Fibroblast of peridontal ligament (primary cell): ENCODE data around the gene CYP3A4.
"Not testable (repeated sequence)": the region's sequence is repeated elsewhere in the genome, so short reads cannot be mapped to it uniquely, and the experiment has no call there.

Source experiments
- DNase-seq: peaks from one replicate; pipeline ENCODE4 v3.0.0-alpha.2; 2010; ENCODE audit errors: extremely low read depth

Gene CYP3A4

DNA sequence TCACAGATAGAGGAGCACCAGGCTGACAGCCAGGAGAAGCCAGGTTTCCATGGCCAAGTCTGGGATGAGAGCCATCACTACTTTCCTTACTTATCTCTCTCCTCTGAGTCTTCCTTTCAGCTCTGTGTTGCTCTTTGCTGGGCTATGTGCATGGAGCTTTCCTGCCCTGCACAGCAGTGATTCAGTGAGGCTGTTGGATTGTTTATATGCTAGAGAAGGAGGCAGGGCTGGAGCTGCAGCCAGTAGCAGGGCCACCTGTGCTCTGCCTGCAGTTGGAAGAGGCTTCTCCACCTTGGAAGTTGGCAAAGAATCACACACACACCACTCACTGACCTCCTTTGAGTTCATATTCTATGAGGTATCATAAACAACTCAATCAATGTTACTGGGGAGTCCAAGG is at the start of gene CYP3A4:
CYP3A4 (minus strand) TSS at position 178 of the 400 bp plus-strand sequence; CDS start at position 75, 103 bp downstream.
- DNase-seq, result no peak

DNA sequence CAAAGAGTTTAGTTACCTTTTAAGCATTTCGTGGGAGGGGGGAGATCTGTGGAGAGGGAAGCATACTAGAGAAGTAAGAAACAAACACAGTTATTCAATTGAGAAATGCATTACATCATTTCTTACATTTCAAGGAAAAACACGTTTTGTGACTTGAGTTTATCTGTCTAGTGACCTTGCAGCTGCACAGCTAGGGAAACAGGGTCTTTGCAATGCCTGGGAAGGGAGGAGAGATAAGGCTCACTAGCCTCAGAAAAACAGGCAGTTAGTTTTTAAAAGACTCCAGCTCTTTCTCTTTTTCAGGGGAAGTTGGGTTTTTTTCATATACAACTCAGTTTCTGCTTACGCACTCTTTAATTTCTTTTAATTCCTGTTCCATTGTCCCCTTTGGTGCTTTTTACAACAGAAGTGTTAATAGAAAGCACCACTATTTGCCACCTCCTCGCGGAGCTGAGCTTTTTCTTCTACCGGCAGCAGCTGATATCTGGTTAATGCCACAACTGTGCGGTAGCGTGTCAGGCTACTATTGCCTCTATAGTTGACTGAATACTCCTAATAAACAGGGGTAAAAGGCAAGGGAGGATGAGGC is 49.4 kb upstream of the CYP3A4 start:
- DNase-seq, result no peak

DNA sequence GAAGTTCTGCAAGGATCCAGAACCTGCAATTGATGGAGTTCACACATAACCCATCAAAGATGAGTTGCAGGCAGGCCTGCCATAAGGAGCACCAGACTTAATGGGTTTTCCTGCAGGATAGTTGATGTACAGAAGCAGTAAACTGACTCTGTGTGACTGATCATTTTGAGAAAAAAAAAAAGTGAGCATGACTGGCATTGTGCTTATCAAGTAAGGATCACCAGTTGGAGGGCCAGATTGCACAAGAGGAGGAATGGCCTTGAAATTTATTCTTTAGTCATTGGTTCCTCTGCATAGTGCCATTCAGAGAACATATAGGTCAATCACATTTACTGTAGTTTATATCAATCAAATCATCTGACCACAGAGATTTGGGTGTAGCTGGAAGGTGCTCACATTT is 47.6 kb upstream of the CYP3A4 start:
- no peak for DNase-seq

DNA sequence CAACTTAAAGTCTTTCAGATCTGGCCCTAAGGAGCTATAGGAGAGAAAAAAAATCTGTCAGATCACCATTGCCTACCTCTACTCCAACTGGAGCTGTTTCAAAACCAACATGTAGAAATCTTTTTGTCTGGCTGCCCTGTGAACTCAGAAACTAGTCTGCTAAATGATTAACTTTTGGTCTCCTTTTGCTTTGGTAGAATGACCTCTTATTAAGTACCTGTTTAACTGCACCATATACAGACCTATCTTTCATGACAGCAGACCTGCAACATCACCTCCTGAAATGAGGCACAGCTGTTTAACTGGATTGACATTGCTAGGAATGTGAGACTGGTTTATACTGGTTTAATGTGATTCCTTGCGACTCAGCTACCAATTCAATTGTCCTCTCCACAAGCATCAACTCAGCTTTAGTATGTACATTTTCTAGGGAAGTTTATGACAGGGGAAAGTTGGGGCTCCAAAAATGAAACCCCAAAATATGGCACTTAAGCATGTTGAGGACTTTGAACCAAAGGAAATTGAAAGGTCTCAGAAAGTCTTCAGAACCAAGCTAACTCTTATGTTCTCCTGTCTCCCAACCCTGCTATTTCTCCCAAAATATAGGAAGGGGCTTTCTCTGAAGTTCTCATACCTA is 45.7 kb upstream of the CYP3A4 start:
- no peak for DNase-seq

DNA sequence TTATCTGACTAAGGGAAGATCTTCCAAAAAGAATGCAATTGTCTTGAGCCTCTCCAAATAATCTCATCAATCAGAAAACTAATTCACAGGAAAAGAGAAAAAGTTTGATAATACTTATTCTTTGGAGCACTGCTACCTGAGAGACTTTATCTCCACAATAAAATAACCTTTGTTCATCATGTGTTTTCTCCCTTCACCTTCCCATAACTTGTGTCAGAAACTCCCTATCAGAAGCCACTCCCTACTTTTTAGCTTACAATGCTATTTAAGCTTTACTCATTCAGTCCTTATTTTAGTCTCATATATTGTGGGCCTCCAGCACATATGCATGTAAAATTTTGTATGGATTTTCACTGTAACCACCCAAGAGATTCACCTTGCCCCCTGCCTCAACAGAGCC is 44.8 kb upstream of the CYP3A4 start:
- no peak for DNase-seq

DNA sequence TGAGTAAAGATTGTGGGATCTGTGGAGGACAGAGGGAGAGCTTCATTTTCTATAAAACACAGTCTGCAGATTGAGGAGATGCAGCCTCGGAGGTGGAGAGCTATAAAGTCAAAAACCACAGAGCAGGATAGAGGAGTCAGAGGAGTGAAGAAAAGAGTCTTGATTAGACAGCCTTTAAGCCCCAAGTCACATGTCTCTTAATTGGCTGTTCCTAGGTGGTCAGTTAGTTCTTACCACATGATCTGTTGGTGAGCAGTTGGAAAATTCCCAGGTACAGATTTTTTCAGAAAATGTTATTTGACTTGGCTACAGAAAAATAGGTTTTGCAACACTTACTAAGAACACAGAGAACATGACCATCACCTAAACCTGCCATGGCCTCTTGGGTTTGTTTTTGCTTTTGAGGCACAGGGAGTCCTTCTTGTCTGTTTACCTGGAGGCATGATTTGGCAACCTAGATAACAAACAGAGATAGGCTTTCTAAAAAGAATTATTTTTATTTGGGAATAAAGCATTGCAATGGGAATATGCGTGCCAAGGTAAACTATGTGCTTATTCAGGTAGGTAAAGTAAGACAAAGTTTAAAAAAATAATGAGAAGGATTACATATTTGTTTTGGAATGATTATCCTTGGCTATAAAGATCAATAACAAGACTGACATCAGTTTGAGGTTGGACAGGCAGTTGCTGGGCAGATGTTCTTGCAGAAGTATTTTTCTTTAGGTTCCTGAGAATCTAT is 43.2 kb upstream of the CYP3A4 start:
- no peak for DNase-seq

DNA sequence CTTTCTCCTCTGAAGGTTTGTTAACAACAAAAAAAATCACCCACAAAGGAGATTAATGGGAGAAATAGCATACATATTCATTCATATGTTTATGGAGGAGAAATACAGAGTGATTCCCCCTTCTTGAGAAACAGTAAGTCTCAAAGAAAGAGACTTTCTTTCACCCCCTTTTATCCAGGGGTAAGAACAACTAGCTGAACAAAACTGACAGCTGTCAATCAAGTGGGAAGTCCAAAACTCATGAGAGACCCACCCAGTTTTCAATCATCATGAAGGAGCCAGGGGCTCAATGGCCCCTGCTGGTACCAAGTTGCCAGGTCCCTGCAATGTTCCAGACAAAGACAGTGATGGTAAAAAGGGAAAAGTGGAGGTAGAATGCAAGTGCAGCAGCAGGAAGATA is 41.9 kb upstream of the CYP3A4 start:
- DNase-seq, result no peak

DNA sequence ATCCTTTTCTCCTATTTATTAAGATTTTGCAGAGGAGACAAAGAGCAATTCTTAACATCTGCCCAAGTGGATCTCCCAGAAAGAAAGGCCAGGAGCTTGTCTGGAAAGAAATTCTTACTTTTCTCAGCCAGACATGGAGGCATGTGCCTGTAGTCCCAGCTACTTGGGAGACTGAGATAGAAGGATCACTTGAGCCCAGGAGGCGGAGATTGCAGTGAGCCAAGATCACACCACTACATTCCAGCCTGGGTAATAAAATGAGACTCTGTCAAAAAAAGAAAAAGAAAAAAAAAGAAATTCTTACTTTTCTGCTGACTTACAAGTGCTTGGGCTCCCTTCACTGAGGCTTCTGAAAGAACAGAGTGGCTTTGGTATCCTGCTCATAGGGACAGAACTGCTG is 41.5 kb upstream of the CYP3A4 start:
- DNase-seq, result no peak

DNA sequence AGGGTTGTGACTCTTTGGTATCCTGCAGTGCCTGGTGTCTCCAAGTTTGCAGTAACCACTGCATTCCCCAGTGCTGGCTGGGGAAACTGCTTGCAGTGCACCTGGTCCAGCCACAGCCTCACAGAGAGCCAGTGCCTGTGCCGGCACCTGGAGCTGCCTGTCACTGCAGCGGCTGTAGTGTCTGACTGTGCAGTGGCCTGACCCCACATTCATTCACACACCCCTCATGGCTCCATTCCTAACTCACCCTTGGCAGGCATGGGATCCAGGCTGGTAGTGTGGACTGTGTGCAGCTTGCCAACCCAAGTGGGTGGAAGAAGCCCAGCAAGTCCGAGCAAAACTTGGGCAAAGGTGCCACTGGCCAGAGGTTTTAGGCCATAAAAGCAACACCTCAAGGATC is 40.1 kb upstream of the CYP3A4 start:
- DNase-seq, result no peak

DNA sequence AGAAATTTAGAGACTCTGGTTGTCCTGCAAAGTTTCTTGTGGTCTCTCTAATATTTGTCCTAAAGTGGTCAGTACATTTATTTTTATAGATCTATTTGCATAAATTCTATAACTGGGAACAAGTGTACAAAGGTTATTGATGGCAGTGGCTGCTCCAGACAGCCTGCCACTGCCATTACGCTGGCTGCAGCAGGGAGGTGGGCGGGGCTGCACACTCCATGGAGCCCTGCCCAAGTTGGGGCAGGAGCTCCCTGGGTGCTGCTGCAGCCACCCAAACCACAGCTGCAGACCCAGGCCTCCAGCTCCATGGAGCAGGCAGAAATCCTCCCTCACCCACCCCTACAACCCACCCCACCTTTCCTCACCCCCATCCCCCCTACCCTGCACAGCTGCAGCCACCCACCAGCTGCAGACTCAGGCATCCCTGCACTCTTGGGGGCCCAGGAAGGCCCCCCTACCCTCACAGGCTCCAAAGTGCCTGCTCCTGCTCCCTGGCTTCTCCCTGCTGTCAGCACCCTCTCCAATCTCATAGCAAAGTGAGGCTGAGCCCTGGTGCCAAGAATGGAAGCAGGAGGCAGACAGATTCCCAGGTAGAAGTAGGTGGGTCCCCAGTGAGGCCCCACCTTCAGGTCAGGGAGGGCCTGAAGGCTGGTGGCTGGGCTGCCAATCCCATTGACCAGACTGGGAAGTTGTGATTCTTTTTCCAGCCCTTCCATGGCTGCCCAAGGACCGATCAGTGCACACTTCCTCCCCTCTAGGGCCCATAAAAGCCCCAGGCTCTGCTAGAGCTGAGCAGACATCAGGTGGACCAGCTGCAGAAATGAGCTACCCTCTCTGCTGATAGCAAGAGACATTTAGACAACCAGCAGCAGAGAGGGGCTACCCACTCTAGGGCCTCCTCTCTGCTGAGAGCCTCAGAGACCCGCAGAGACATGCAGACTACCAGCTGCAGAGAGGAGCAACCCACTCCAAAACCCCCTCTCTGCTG is 39.0 kb upstream of the CYP3A4 start:
- DNase-seq, result no peak

DNA sequence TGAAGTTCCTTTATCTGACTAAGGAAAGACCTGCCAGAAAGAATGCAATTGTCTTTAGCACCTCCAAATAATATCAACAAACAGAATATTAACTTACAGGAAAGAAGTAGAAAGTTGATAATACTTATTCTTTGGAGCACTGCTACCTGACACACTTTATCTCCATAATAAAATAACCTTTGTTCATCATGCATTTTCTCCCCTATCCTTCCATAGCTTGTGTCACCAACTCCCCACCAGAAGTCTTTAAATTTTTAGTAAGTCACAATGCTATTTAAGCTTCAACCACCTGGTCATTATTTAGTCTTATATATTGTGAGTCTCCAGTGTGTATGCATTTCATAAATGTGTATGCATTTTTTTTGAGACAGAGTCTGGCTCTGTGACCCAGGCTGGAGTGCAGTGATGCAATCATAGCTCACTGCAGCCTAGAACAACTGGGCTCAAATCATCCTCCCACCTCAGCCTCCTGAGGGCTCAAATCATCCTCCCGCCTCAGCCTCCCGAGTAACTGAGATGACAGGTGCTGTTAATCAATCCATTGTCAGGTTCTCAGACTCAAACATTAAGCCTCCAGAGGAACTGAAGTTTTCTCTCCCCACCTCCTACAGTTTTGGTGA is 36.5 kb upstream of the CYP3A4 start:
- no peak for DNase-seq

DNA sequence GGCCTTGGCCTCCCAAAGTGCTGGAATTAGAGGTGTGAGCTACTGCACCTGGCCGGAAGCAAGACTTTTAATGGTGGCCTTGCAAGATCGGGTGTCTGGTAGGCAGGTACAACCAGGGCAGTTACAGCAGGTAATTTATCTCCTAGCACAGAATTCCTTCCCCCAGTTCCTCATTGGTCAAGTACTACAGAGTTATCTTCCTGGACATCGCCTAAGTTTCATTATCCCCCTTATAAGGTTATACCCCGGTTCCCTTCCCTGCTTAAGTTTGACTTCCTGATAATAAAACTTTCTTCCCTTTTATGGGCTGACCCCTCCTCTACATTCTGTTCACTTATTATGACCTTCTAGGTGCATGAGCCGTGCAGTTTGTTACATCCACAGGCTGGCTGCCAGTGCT is 24.8 kb upstream of the CYP3A4 start:
- no peak for DNase-seq

DNA sequence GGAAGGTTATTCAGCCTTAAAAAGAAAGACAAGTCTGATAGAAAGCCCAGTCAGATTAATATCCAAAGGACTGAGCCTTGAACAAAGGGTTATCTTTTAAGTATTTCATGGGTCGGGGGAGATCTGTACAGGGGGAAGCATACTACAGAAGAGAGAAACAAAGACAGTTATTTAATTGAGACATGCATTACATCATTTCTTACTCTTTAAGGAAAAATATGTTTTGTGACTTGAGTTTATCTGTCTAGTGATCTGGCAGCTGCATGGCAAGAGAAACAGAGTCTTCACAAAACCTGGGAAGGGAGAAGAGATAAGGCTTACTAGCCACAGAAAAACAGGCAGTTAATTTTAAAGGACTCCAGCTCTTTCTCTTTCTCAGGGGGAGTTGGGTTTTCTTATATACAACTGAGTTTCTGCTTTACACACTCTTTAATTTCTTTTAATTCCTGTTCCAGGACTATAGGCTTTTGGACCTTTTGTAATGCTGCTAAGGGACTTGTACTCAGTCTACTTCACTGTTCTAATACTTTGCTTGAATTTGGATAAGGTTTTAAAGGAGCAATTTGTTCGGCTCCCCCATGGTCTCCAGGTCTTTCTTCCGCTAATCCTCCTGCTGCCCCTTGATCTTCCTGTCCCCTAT is 23.0 kb upstream of the CYP3A4 start:
- no peak for DNase-seq

DNA sequence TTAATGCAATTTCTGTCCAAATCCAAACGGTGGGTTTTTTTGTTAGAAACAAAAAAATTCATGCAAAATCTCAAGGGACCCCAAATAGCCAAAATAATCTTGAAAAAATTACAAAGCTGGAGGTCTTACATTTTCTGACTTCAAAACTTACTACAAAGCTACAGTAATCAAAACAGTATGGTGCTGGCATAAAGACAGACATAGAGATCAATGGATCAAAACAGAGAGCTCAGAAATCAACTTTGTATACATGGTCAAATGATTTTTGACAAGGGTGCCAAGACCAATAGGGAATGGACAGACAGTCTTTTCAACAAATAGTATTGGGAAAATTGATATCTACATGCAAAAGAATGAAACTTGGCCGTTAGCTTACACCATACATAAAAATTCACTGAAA is 21.7 kb upstream of the CYP3A4 start:
- DNase-seq, result no peak

DNA sequence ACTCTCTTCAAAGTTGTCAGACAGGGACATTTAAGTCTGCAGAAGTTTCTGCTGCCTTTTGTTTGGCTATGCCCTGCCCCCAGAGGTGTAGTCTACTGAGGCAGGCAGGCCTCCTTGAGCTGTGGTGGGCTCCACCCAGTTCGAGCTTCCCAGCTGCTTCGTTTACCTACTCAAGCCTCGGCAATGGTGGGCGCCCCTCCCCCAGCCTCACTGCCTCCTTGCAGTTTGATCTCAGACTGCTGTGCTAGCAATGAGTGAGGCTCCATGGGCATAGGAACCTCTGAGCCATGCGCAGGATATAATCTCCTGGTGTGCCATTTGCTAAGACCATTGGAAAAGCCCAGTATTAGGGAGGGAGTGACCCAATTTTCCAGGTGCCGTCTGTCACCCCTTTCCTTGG is 19.1 kb upstream of the CYP3A4 start:
- DNase-seq, result not testable (repeated sequence)

DNA sequence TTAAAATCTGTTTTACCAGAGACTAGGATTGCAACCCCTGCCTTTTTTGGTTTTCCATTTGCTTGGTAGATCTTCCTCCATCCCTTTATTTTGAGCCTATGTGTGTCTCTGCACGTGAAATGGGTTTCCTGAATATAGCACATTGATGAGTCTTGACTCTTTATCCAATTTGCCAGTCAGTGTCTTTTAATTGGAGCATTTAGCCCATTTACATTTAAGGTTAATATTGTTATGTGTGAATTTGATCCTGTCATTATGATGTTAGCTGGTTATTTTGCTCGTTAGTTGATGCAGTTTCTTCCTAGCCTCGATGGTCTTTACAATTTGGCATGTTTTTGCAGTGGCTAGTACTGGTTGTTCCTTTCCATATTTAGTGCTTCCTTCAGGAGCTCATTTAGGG is 17.4 kb upstream of the CYP3A4 start:
- not testable (repeated sequence) for DNase-seq

DNA sequence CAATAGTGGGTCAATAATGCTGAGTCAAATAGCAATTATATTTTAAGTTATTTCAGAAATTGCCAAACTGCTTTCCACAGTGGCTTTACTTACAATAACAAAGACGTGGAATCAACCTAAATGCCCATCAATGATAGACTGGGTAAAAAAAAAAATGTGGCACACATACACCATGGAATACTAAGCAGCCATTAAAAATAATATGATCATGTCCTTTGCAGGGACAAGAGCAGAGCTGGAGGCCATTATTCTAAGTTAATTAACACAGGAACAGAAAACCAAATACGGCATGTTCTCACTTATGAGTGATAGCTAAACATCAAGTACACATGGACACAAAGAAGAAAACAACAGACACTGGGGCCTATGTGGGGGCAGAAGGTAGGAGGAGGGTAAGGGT is 15.0 kb upstream of the CYP3A4 start:
- DNase-seq, result no peak

DNA sequence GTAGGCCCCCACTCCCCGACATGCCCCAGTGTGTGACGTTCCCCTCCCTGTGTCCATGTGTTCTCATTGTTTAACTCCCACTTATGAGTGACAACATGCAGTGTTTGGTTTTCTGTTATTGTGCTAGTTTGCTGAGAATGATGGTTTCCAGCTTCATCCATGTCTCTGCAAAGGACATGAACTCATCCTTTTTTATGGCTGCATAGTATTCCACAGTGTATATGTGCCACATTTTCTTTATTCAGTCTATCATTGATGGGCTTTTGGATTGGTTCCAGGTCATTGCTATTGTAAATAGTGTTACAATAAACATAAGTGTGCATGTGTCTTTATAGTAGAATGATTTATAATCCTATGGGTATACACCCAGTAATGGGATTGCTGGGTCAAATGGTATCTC is 11.9 kb upstream of the CYP3A4 start:
- not testable (repeated sequence) for DNase-seq

DNA sequence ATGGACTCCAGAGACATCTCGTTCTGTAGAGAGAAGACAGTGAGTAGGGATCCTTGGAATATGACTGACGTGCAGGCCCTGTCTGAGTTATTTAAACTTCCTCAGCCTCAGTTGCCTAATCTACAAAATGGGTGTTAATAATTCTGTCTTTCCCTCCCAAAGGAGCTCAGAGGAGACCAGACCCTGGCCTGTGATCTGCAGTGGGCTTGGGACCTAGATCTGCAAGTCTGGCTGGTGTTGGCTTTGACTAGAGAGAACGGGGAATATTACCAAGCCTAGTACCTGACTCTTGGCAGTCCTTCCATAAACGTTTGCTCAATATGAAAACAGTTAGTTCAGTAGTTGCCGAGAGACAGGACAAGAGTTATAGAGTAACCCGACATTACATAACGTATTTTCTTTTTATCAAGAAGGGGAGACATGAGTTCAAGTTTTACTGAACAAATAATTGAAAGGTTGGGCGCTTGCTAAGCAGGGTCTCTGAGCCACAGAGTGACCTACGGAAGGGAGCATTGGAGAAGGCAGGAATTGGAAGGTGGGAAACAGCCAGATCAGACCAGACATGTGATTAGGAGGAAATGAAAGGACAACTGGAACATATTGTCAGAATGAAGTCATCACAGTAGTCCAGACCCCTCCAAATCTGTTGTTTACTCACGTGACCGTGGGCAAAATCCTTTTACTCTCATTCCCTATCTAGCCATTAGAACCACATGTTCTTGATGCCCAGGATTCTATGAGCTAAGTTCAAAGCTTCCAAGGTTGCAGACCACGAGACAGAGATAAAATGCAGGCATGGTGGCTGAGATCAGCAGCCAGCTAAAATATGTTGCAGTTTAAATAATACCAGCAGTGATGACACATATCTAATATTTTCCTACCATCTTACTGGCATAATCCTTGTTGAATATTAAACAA is 10.9 kb upstream of the CYP3A4 start:
- peak; percentile 1 for DNase-seq

DNA sequence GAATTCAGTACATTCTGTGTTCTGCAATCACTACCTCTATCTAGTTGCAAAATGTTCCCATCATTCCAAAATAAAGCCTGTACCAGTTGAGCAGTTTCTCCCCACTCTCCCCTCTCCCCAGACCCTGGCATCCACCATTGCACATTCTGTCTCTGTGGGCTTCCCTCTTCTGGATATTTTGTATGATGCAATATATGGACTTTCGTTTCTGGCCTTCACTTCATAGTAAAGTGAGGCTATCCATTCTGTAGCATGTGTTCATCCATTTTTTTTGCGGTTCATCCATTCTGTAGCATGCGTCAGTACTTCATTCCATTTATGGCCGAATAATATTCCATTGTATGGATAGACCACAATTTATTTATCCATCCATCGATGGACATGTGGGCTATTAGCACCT is 9.5 kb upstream of the CYP3A4 start:
- DNase-seq, result no peak
